CD4-positive, alpha-beta T cell (primary cell): ENCODE measurements around the gene IST1. TPM values are rescaled to one million over a fixed set of nuclear protein-coding genes. Genes with fewer than 3 reads are reported as not detected.

Experiments
- ATAC-seq: fragments of 200-7000 bp; cut with Tn5 transposase; one replicate; pipeline ENCODE4 v1.10.0; 2022; ENCODE audit warnings: mild to moderate bottlenecking; ENCODE audit not compliant: poor library complexity
- CTCF ChIA-PET: fragments of 350-600 bp; sonication (Branson Sonifier 250); formaldehyde crosslinking; loops from one replicate; lab custom pipeline; 2021; ENCODE audit warnings: antibody characterized with exemption, inconsistent platforms; lab: Charles Lee
- POLR2A ChIA-PET: fragments of 350-600 bp; sonication (Branson Sonifier 250); formaldehyde crosslinking; loops from one replicate; lab custom pipeline; 2021; ENCODE audit warnings: antibody characterized with exemption, inconsistent platforms; lab: Charles Lee
- DNase-seq, 14 experiments: peaks; one replicate each; pipeline ENCODE4 v3.0.0-alpha.2; 2013 to 2020; ENCODE audit warnings: mixed read lengths in 2 of 14
- H3K27ac ChIP-seq, 2 donors: one replicate each; pipeline versions ENCODE4 v1.5.1 to v1.7.0; 2013; ENCODE audit warnings: low read length in 2 of 2, low read depth in 1 of 2, mild to moderate bottlenecking in 1 of 2
- H3K27me3 ChIP-seq, 2 experiments: 1 replicate in 1 of 2; 2 replicates in 1 of 2; pipeline versions ENCODE4 v1.6.1 to v1.7.0; 2013; ENCODE audit warnings: low read length in 2 of 2, control low read depth in 1 of 2, mild to moderate bottlenecking in 1 of 2, moderate library complexity in 1 of 2; ENCODE audit not compliant: insufficient read depth in 2 of 2, control insufficient read depth in 1 of 2
- H3K36me3 ChIP-seq: one replicate; pipeline ENCODE4 v1.6.1; 2013; ENCODE audit warnings: low read length, control low read depth; ENCODE audit not compliant: insufficient read depth
- H3K4me1 ChIP-seq: one replicate; pipeline ENCODE4 v1.6.1; 2013; ENCODE audit warnings: low read length, control low read depth; ENCODE audit not compliant: insufficient read depth
- H3K4me3 ChIP-seq: one replicate; pipeline ENCODE4 v1.5.1; 2013; ENCODE audit warnings: mild to moderate bottlenecking, low read length, moderate library complexity
- H3K9me3 ChIP-seq, 2 experiments: 1 replicate in 1 of 2; 2 replicates in 1 of 2; pipeline versions ENCODE4 v1.6.1 to v1.7.0; 2013; ENCODE audit warnings: low read length in 2 of 2, mild to moderate bottlenecking in 2 of 2, control low read depth in 1 of 2, moderate library complexity in 1 of 2; ENCODE audit not compliant: control insufficient read depth in 1 of 2, insufficient read depth in 1 of 2
- H3K27ac Mint-ChIP-seq: one replicate; pipeline ENCODE4 v1.8.0; 2020; ENCODE audit warnings: mixed read lengths
- H3K27me3 Mint-ChIP-seq: one replicate; pipeline ENCODE4 v1.8.0; 2021; ENCODE audit warnings: mixed read lengths
- H3K36me3 Mint-ChIP-seq: one replicate; pipeline ENCODE4 v1.8.0; 2021; ENCODE audit warnings: low read depth, mixed read lengths
- H3K4me1 Mint-ChIP-seq: one replicate; pipeline ENCODE4 v1.8.0; 2021; ENCODE audit warnings: low read depth, mixed read lengths
- H3K4me3 Mint-ChIP-seq: one replicate; pipeline ENCODE4 v1.8.0; 2020; ENCODE audit warnings: mild to moderate bottlenecking, mixed read lengths
- H3K9me3 Mint-ChIP-seq: one replicate; pipeline ENCODE4 v1.8.0; 2020; ENCODE audit warnings: mixed read lengths
- intact Hi-C, 2 experiments: fragments of 100-400 bp; cut with DNase I in 1 of 2; cut with micrococcal nuclease in 1 of 2; formaldehyde crosslinking; loops; one replicate each; pipeline versions ENCODE4 v1.15.1 to v1.9.0; 2023 to 2025; cut with DNase I, micrococcal nuclease
- total RNA-seq, 174 experiments: library from RNA in 2 of 174; stranded (reverse) in 2 of 174; gene quantifications; one replicate each; pipeline ENCODE4 v1.2.3 and lab custom pipeline; 2021 to 2026
- TF ChIP-seq, protein P1 (sequence below): fragments of 200-600 bp; IDR thresholded peaks from one replicate; pipeline ENCODE4 v1.8.0; 2022; ENCODE audit warnings: antibody characterized with exemption, mild to moderate bottlenecking

The IST1 gene
- total RNA-seq, 2 experiments from 2014 or later = 411 to 412 TPM

GRCh38 chr16:71937868-71938510, 42.7 kb downstream of the IST1 start:
- ATAC-seq (no peak), DNase-seq (no peak)
- Histone ChIP-seq H3K36me3 (peaks cover 9% of the 10 kb centered on the region), H3K9me3 (peaks cover 0 to 7% of the 10 kb centered on the region in 2 experiments), H3K27me3 (no peaks in the 10 kb centered on the region), H3K4me3 (no peak overlapping the region), H3K27ac (no peak overlapping the region), H3K4me1 (no peaks in the 10 kb centered on the region)
- intact Hi-C loops = no loop called here
- Mint-ChIP-seq H3K27ac (no peak overlapping the region), H3K9me3 (no peaks in the 10 kb centered on the region), H3K4me3 (no peak overlapping the region), H3K27me3 (no peaks in the 10 kb centered on the region), H3K36me3 (no peaks in the 10 kb centered on the region), H3K4me1 (peaks cover 4% of the 10 kb centered on the region)
- TF ChIP-seq, protein P1, sequence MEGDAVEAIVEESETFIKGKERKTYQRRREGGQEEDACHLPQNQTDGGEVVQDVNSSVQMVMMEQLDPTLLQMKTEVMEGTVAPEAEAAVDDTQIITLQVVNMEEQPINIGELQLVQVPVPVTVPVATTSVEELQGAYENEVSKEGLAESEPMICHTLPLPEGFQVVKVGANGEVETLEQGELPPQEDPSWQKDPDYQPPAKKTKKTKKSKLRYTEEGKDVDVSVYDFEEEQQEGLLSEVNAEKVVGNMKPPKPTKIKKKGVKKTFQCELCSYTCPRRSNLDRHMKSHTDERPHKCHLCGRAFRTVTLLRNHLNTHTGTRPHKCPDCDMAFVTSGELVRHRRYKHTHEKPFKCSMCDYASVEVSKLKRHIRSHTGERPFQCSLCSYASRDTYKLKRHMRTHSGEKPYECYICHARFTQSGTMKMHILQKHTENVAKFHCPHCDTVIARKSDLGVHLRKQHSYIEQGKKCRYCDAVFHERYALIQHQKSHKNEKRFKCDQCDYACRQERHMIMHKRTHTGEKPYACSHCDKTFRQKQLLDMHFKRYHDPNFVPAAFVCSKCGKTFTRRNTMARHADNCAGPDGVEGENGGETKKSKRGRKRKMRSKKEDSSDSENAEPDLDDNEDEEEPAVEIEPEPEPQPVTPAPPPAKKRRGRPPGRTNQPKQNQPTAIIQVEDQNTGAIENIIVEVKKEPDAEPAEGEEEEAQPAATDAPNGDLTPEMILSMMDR = no peak
- ChIA-PET POLR2A (no interaction called here), CTCF (no interaction called here)

- Histone ChIP-seq H3K36me3 (no peaks in the 10 kb centered on the region), H3K27me3 (no peaks in the 10 kb centered on the region), H3K4me3 (no peak overlapping the region), H3K4me1 (no peaks in the 10 kb centered on the region), H3K9me3 (peaks cover 0 to 4% of the 10 kb centered on the region in 2 experiments), H3K27ac (no peak overlapping the region)
- intact Hi-C loops = no loop called here
- Mint-ChIP-seq H3K27me3 (peaks cover 17% of the 10 kb centered on the region), H3K4me3 (no peak overlapping the region), H3K27ac (no peak overlapping the region), H3K4me1 (no peaks in the 10 kb centered on the region), H3K9me3 (no peaks in the 10 kb centered on the region), H3K36me3 (no peaks in the 10 kb centered on the region)
- ChIA-PET POLR2A (no interaction called here), CTCF (no interaction called here)
- ATAC-seq (no peak), DNase-seq (no peak)
- TF ChIP-seq, protein P1 = no peak
Observed at GRCh38 chr16:71943887-71944286, 48.6 kb downstream of the IST1 start.

GRCh38 chr16:71945616-71946015, 50.3 kb downstream of the IST1 start:
- H3K4me3 ChIP-seq = no peak overlapping the region
- peaks cover 17% of the 10 kb centered on the region for H3K27me3 Mint-ChIP-seq
- no peaks in the 10 kb centered on the region for H3K36me3 ChIP-seq
- no peak overlapping the region for H3K27ac ChIP-seq
- H3K9me3 Mint-ChIP-seq = no peaks in the 10 kb centered on the region
- H3K36me3 Mint-ChIP-seq = no peaks in the 10 kb centered on the region
- intact Hi-C loops = no loop called here
- ChIA-PET CTCF (no interaction called here), POLR2A (no interaction called here)
- no peak overlapping the region for H3K4me3 Mint-ChIP-seq
- no peaks in the 10 kb centered on the region for H3K4me1 ChIP-seq
- no peak overlapping the region for H3K27ac Mint-ChIP-seq
- H3K9me3 ChIP-seq = no peaks in the 10 kb centered on the region
- no peaks in the 10 kb centered on the region for H3K4me1 Mint-ChIP-seq
- ATAC-seq (no peak), DNase-seq (no peak)
- TF ChIP-seq, protein P1 = no peak
- no peaks in the 10 kb centered on the region for H3K27me3 ChIP-seq
